NCI-H2227 (cell line): ENCODE results near the gene IFI44L.

Experiments
- DNase-seq: peaks from one replicate; lab custom pipeline; 2025; ENCODE audit not compliant: unreplicated experiment; lab: John Stamatoyannopoulos, UW

IFI44L gene

GRCh38 chr1:78619803-78620579 lies at the start of gene IFI44L:
IFI44L (plus strand) TSS chr1:78620448; CDS start chr1:78627916, 7,468 bp downstream.
- no peak for DNase-seq

GRCh38 chr1:78570539-78570938 lies 49.7 kb upstream of the IFI44L start:
- no peak for DNase-seq

GRCh38 chr1:78577257-78578100 lies 42.8 kb upstream of the IFI44L start:
- no peak for DNase-seq

- no peak for DNase-seq
Measured at GRCh38 chr1:78586572-78586971, 33.7 kb upstream of the IFI44L start.

- DNase-seq, result no peak
Measured at GRCh38 chr1:78587211-78587610, 33.0 kb upstream of the IFI44L start.

- no peak for DNase-seq
Measured at GRCh38 chr1:78591971-78592370, 28.3 kb upstream of the IFI44L start.

- DNase-seq, result no peak
Measured at GRCh38 chr1:78599294-78599693, 21.0 kb upstream of the IFI44L start.

GRCh38 chr1:78601068-78601467 lies 19.2 kb upstream of the IFI44L start:
- no peak for DNase-seq

- no peak for DNase-seq
Measured at GRCh38 chr1:78603206-78603605, 17.0 kb upstream of the IFI44L start.

- DNase-seq, result no peak
Measured at GRCh38 chr1:78604643-78605042, 15.6 kb upstream of the IFI44L start.

GRCh38 chr1:78606274-78606673 lies 14.0 kb upstream of the IFI44L start:
- no peak for DNase-seq

GRCh38 chr1:78607334-78607927 lies 12.8 kb upstream of the IFI44L start:
- DNase-seq, result no peak

GRCh38 chr1:78607944-78608343 lies 12.3 kb upstream of the IFI44L start:
- DNase-seq, result no peak

- DNase-seq, result no peak
Measured at GRCh38 chr1:78617615-78618026, 2.6 kb upstream of the IFI44L start.

GRCh38 chr1:78619032-78619431 lies 1.2 kb upstream of the IFI44L start:
- no peak for DNase-seq

GRCh38 chr1:78619446-78619802 lies 824 bp upstream of the IFI44L start:
- DNase-seq, result no peak

- no peak for DNase-seq
Measured at GRCh38 chr1:78620666-78621065, 418 bp downstream of the IFI44L start.

GRCh38 chr1:78622548-78622947 lies 2.3 kb downstream of the IFI44L start:
- DNase-seq, result no peak

- DNase-seq, result no peak
Measured at GRCh38 chr1:78624035-78624434, 3.8 kb downstream of the IFI44L start.

GRCh38 chr1:78627321-78627720 lies 7.1 kb downstream of the IFI44L start:
- no peak for DNase-seq

GRCh38 chr1:78630600-78630999 lies 10.4 kb downstream of the IFI44L start:
- DNase-seq, result no peak

GRCh38 chr1:78633209-78633608 lies 13.0 kb downstream of the IFI44L start:
- no peak for DNase-seq
